Caco-2 (cell line): Measurements from ENCODE around the gene CDKAL1. TPM values are rescaled to one million over a fixed set of nuclear protein-coding genes. Genes with fewer than 3 reads are reported as not detected.

Source experiments
- BruUV-seq: library from RNA; stranded (reverse); fragments of 400-500 nt; replicated peaks from 2 replicates; lab custom pipeline; 2021; lab: Mats Ljungman, UMichigan
- CTCF ChIA-PET: fragments of 300-600 bp; sonication (Branson Sonifier 250); formaldehyde crosslinking; loops from one replicate; lab custom pipeline; 2022; ENCODE audit warnings: antibody characterized with exemption; lab: Charles Lee
- POLR2A ChIA-PET: fragments of 300-600 bp; sonication (Branson Sonifier 250); formaldehyde crosslinking; loops from one replicate; lab custom pipeline; 2022; ENCODE audit warnings: antibody characterized with exemption; lab: Charles Lee
- DNase-seq, 2 experiments: peaks; one replicate each; pipeline versions ENCODE4 v3.0.0 to v3.0.0-alpha.2; 2020 to 2022
- H3K27me3 ChIP-seq: replicated peaks from 2 replicates; pipeline ENCODE4 v1.6.0; 2011; ENCODE audit warnings: low read length; ENCODE audit not compliant: control insufficient read depth, insufficient read depth
- H3K36me3 ChIP-seq: 2 replicates; pipeline ENCODE4 v1.5.1; 2011; ENCODE audit warnings: low read length; ENCODE audit not compliant: control insufficient read depth, insufficient read depth
- H3K4me1 ChIP-seq: fragments of 250-450 bp; sonication (Bioruptor Pico); 2 replicates; pipeline ENCODE4 v1.5.1; 2020; ENCODE audit warnings: mild to moderate bottlenecking
- H3K4me3 ChIP-seq: 2 replicates; pipeline ENCODE4 v1.5.1; 2011; ENCODE audit warnings: low read depth, mild to moderate bottlenecking, control low read depth, low read length
- H3K9me3 ChIP-seq: fragments of 250-450 bp; sonication (Bioruptor Pico); 2 replicates; pipeline ENCODE4 v1.5.1; 2020; ENCODE audit warnings: mild to moderate bottlenecking, moderate library complexity
- H3K27ac Mint-ChIP-seq: one replicate; pipeline ENCODE4 v1.8.0; 2022; ENCODE audit warnings: mixed read lengths; ENCODE audit not compliant: unreplicated experiment
- H3K27me3 Mint-ChIP-seq: one replicate; pipeline ENCODE4 v1.8.0; 2022; ENCODE audit warnings: mixed read lengths; ENCODE audit not compliant: insufficient read depth, unreplicated experiment
- H3K36me3 Mint-ChIP-seq: one replicate; pipeline ENCODE4 v1.8.0; 2022; ENCODE audit warnings: mild to moderate bottlenecking, mixed read lengths; ENCODE audit not compliant: insufficient read depth, unreplicated experiment
- H3K4me1 Mint-ChIP-seq: one replicate; pipeline ENCODE4 v1.8.0; 2022; ENCODE audit warnings: low read depth, mixed read lengths; ENCODE audit not compliant: unreplicated experiment
- H3K4me3 Mint-ChIP-seq: one replicate; pipeline ENCODE4 v1.8.0; 2022; ENCODE audit warnings: mild to moderate bottlenecking, moderate library complexity, mixed read lengths; ENCODE audit not compliant: unreplicated experiment
- H3K9me3 Mint-ChIP-seq: one replicate; pipeline ENCODE4 v1.8.0; 2022; ENCODE audit warnings: mixed read lengths; ENCODE audit not compliant: unreplicated experiment
- CTCF ChIP-seq, 2 experiments: fragments of 200-600 bp in 1 of 2; IDR thresholded peaks; 1 replicate in 1 of 2; 2 replicates in 1 of 2; pipeline versions ENCODE4 v1.5.1 to v1.8.0; 2011 to 2022; ENCODE audit warnings: antibody characterized with exemption in 1 of 2, control low read depth in 1 of 2, inconsistent platforms in 1 of 2, low read depth in 1 of 2, low read length in 1 of 2, mild to moderate bottlenecking in 1 of 2, moderate library complexity in 1 of 2; ENCODE audit not compliant: insufficient read depth in 1 of 2, severe bottlenecking in 1 of 2, unreplicated experiment in 1 of 2
- intact Hi-C: fragments of 100-400 bp; cut with micrococcal nuclease; formaldehyde crosslinking; loops from one replicate; pipeline ENCODE4 v1.10.0; 2022; ENCODE audit not compliant: unreplicated experiment
- total RNA-seq: library from RNA; stranded (reverse); gene quantifications from 2 replicates; pipeline ENCODE4 v1.2.3, GENCODE V29; 2022

Gene CDKAL1
- total RNA-seq, 1 experiment from 2014 or later = 18.7 TPM

- H3K4me1 Mint-ChIP-seq = peaks cover 6% of the 10 kb centered on the region
- CTCF ChIA-PET = no interaction called here
- H3K9me3 ChIP-seq = no peaks in the 10 kb centered on the region
- DNase-seq = no peak
- no peaks in the 10 kb centered on the region for H3K27me3 Mint-ChIP-seq
- H3K4me1 ChIP-seq = 0 out of 2 replicates have a peak, but pooled peaks cover 4% of the 10 kb centered on the region
- POLR2A ChIA-PET = no interaction called here
- no peaks in the 10 kb centered on the region; the same call in 1 of the 2 replicates for H3K27me3 ChIP-seq
- no peak overlapping the region for H3K4me3 ChIP-seq
- TF ChIP-seq CTCF (IDR thresholded peaks at IDR 0.05; ENCODE audit: insufficient read depth in 1 of 2, low read depth in 1 of 2, low read length in 1 of 2, severe bottlenecking in 1 of 2, unreplicated experiment in 1 of 2) = no peak
- no peak overlapping the region for H3K4me3 Mint-ChIP-seq
- BruUV-seq = no TSS peak
- H3K27ac Mint-ChIP-seq = no peak overlapping the region
- H3K36me3 ChIP-seq = no peaks in the 10 kb centered on the region
- no peaks in the 10 kb centered on the region for H3K9me3 Mint-ChIP-seq
- no peaks in the 10 kb centered on the region for H3K36me3 Mint-ChIP-seq
- intact Hi-C loops = no loop called here
Observed at GRCh38 chr6:21213492-21213891, 679.2 kb downstream of the CDKAL1 start.

- no TSS peak for BruUV-seq
- TF ChIP-seq CTCF (IDR thresholded peaks at IDR 0.05; ENCODE audit: insufficient read depth in 1 of 2, low read depth in 1 of 2, low read length in 1 of 2, severe bottlenecking in 1 of 2, unreplicated experiment in 1 of 2) = no peak
- no peaks in the 10 kb centered on the region for H3K36me3 ChIP-seq
- ChIA-PET CTCF (no interaction called here), POLR2A (no interaction called here)
- Mint-ChIP-seq H3K27me3 (no peaks in the 10 kb centered on the region), H3K9me3 (no peaks in the 10 kb centered on the region), H3K4me3 (no peak overlapping the region), H3K36me3 (no peaks in the 10 kb centered on the region), H3K4me1 (peaks cover 8% of the 10 kb centered on the region), H3K27ac (no peak overlapping the region)
- no peaks in the 10 kb centered on the region for H3K9me3 ChIP-seq
- H3K4me1 ChIP-seq = peaks cover 11% of the 10 kb centered on the region
- H3K4me3 ChIP-seq = no peak overlapping the region
- intact Hi-C loops = no loop called here
- no peaks in the 10 kb centered on the region; the same call in 1 of the 2 replicates for H3K27me3 ChIP-seq
- DNase-seq = no peak
Observed at GRCh38 chr6:21214738-21215448, 680.6 kb downstream of the CDKAL1 start.

GRCh38 chr6:21219241-21219640 lies 685.0 kb downstream of the CDKAL1 start:
- no peaks in the 10 kb centered on the region; the same call in 1 of the 2 replicates for H3K27me3 ChIP-seq
- Mint-ChIP-seq H3K4me1 (peaks cover 10% of the 10 kb centered on the region), H3K9me3 (no peaks in the 10 kb centered on the region), H3K36me3 (no peaks in the 10 kb centered on the region), H3K27ac (no peak overlapping the region), H3K27me3 (no peaks in the 10 kb centered on the region), H3K4me3 (no peak overlapping the region)
- ChIA-PET CTCF (no interaction called here), POLR2A (no interaction called here)
- peaks cover 18% of the 10 kb centered on the region for H3K4me1 ChIP-seq
- H3K36me3 ChIP-seq = no peaks in the 10 kb centered on the region
- no peak overlapping the region for H3K4me3 ChIP-seq
- no peak for DNase-seq
- intact Hi-C loops = no loop called here
- BruUV-seq = no TSS peak
- H3K9me3 ChIP-seq = no peaks in the 10 kb centered on the region
- no peak for TF ChIP-seq CTCF (IDR thresholded peaks at IDR 0.05; ENCODE audit: insufficient read depth in 1 of 2, low read depth in 1 of 2, low read length in 1 of 2, severe bottlenecking in 1 of 2, unreplicated experiment in 1 of 2)
